ENCODE measurements around the gene BCL2L1. TPM values are rescaled to one million over a fixed set of nuclear protein-coding genes. Genes with fewer than 3 reads are reported as not detected.

Gene BCL2L1
- total and polyA plus RNA-seq, 7 donors, result 34.5 to 204 (median 58.1) TPM

DNA sequence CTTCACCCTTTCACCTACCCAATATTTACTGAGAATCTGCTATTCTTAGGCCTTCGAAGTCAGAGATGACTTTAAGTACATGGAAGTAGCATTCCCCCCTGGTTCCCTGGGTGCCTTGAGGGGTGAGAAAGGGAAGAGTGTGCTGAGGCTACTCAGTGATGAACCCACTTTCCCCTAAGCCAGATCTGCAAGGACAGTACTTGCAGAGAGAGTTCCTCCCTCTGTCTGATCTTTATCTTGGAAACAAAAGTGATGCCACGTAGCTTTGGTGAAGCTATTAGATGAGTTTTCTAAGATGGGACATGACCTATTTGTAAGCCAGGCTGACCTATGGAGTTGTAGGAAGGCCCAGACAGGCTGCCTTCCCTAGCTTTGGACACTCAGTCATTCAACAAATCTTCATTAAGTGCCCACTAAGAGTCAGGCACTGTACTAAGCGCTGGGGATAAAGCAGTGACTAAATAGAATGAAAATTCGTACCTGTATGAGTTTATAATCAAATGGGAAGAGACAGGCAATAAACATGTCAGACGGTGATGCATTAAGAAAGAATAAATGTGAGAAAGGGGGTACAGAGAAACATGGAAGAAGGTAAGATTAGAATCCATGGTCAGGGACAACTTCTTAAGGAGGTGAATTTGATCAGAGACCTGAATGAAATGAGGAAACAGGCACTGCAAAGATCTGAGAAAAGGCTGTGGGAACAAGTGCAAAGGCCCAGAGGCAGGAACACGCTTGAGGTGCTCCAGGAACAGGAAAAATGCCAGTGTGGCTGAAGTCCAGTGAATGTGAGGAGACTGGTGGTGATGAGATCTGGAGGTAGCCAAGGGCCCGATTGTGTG is 42.2 kb downstream of the BCL2L1 start:
- no peak for ATAC-seq
- H3K36me3 ChIP-seq (ENCODE audit: insufficient read depth in 1 of 2, low read depth in 1 of 2), result peaks cover 5 to 15% of the 10 kb centered on the region in 2 donors
- intact Hi-C loops (cut with DNase I), result no loop called here

DNA sequence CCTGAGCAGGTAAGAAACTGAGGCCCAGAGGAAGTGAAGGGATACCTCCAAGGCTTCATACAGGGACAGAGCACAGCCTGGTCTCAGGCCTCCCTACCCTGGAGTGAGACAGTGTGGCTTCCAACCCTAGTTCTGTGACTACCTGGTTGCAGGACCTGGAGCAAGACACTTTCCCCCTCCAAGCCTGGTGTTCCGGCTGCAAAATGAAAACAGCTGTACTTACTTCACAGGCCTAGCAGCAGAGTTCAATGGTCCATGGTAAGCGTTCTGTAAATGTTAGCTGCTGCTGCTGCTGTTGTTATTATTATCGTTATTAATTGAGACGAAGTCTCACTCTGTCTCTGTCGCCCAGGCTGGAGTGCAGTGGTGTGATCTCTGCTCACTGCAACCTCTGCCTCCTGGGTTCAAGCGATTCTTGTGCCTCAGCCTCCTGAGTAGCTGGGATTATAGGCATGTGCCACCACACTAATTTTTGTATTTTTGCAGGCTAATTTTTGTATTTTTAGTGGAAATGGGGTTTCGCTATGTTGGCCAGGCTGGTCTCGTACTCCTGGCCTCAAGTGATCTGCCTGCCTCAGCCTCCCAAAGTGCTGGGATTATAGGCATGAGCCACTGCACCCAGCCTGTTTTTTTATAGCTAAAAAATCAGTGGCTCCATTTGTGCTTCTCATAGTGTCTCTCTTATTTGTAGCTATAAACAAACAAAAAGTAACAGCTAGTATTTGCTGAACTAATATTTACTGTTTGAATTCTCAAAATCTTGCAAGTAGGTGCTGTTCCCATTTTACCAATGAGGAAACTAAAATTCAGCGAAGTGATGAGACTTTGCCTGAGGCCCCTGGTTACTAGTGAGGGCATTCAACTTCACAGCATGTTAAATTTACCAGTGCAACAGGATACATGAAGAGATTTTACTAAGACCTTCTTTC is 43.0 kb downstream of the BCL2L1 start:
- Histone ChIP-seq H3K27ac (no peak overlapping the region), H3K27me3 (ENCODE audit: insufficient read depth in 3 of 3, low read length in 2 of 3) (no peaks in the 10 kb centered on the region), H3K4me3 (no peak overlapping the region), H3K36me3 (ENCODE audit: insufficient read depth in 1 of 2, low read depth in 1 of 2) (peaks cover 5 to 15% of the 10 kb centered on the region in 2 donors), H3K4me1 (peaks cover 43% of the 10 kb centered on the region), H3K9me3 (no peaks in the 10 kb centered on the region)
- 91 to 93% (median 92%) methylated on average over 9 of the region's 9 CpGs for WGBS, 3 donors
- DNase-seq (no peak), ATAC-seq (no peak)
- intact Hi-C loops (cut with DNase I), result no loop called here
- TF ChIP-seq, protein P1, sequence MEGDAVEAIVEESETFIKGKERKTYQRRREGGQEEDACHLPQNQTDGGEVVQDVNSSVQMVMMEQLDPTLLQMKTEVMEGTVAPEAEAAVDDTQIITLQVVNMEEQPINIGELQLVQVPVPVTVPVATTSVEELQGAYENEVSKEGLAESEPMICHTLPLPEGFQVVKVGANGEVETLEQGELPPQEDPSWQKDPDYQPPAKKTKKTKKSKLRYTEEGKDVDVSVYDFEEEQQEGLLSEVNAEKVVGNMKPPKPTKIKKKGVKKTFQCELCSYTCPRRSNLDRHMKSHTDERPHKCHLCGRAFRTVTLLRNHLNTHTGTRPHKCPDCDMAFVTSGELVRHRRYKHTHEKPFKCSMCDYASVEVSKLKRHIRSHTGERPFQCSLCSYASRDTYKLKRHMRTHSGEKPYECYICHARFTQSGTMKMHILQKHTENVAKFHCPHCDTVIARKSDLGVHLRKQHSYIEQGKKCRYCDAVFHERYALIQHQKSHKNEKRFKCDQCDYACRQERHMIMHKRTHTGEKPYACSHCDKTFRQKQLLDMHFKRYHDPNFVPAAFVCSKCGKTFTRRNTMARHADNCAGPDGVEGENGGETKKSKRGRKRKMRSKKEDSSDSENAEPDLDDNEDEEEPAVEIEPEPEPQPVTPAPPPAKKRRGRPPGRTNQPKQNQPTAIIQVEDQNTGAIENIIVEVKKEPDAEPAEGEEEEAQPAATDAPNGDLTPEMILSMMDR (IDR thresholded peaks at IDR 0.05), result no peak

More for the DNA sequence above, 42.2 kb downstream of the BCL2L1 start:
- H3K27me3 ChIP-seq (ENCODE audit: insufficient read depth in 3 of 3, low read length in 2 of 3), result no peaks in the 10 kb centered on the region
- no peak for DNase-seq
- peaks cover 43% of the 10 kb centered on the region for H3K4me1 ChIP-seq
- no peak overlapping the region for H3K27ac ChIP-seq
- 78 to 86% (median 84%) methylated on average over 7 of the region's 7 CpGs for WGBS, 3 donors
- TF ChIP-seq, protein P1 (IDR thresholded peaks at IDR 0.05), result no peak
- H3K4me3 ChIP-seq, result no peak overlapping the region
- H3K9me3 ChIP-seq, result no peaks in the 10 kb centered on the region

DNA sequence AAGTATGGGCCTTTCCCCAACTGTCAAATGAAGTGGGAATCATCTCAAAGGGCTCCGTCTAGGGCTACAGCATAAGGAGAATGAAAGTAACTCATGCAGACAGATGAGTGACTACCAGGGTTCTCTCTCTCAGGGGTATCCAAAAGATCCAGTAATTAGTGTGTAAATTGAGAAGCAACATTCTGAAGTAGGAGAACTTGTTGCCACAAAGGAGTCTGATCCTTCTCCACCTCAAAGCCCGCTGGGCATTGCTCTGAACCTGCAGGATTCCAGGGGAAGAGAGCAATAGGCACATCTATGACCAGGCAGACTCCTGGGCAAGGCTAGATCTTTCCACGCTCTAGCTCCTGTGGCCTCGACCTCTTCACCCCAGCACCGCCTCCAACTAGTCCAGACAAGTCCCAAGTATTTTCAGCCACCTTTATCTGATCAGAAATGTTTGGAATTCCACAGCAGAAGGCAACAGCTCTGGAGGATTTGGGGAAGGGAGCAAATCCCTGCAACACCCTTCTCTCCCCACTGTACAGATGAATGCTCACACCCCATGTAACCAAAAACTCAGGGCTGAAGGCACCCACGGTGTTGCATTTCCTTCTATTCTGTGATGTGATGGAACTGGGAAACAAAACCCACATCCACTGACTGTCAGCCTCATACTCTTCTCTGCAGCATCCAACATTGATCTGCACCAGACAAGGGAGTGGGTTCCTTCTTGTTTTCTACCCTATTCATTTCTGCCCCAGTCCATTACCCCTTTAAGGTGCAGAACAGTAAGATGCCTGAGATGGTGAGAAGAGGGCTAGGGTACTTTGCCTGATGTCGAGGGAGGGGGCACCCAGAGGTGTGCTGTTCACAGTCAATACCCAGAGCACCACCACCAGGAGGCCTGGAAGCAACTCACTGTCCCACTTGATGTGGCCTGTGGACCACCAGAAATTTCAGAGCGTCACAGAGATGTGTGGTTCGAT is 44.0 kb downstream of the BCL2L1 start:
- Histone ChIP-seq H3K36me3 (ENCODE audit: insufficient read depth in 1 of 2, low read depth in 1 of 2) (peaks cover 9 to 15% of the 10 kb centered on the region in 2 donors), H3K4me1 (peaks cover 49% of the 10 kb centered on the region), H3K27ac (no peak overlapping the region), H3K4me3 (no peak overlapping the region), H3K9me3 (no peaks in the 10 kb centered on the region), H3K27me3 (ENCODE audit: insufficient read depth in 3 of 3, low read length in 2 of 3) (no peaks in the 10 kb centered on the region)
- intact Hi-C loops (cut with DNase I), result no loop called here
- DNase-seq, result no peak
- no peak for ATAC-seq
- TF ChIP-seq, protein P1 (IDR thresholded peaks at IDR 0.05), result no peak
- 80 to 82% (median 81%) methylated on average over 9 of the region's 9 CpGs for WGBS, 3 donors

DNA sequence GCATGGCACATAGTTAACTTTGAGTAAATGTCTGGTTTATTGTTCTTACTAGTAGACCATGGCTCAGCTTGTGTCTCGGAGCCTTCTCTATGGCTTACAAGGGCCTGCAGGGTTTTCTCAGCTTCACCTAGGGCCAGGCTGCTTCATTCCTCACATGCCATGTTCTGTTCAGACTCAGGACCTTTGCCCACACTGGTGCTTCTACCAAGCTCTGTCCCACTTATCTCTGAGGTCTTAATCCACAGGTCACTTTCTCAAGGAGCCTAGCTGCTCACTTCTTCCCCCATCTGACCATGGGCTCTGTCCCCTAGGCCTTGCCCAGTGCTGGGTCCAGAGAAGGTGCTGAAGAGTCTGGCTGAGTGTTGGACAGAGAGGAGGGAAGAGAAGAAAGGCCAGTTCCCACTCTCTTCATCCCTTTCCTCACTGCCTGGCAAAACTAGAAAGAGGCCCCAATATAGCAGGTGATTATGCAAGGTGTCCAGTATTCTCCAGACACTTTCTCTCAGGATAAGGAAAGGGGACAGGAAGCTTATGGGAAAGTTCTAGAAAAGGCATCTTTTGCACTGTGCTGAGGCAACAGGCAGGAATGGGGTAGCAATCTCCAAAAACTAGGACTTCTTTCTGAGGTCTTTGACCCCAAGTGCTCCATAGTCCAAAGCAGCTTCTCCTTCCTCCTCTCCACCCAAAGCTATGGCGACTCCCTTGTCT is 45.0 kb downstream of the BCL2L1 start:
- no peak for DNase-seq
- Histone ChIP-seq H3K27ac (no peak overlapping the region), H3K4me3 (no peak overlapping the region), H3K27me3 (ENCODE audit: insufficient read depth in 3 of 3, low read length in 2 of 3) (no peaks in the 10 kb centered on the region), H3K4me1 (peaks cover 58% of the 10 kb centered on the region), H3K9me3 (no peaks in the 10 kb centered on the region), H3K36me3 (ENCODE audit: insufficient read depth in 1 of 2, low read depth in 1 of 2) (peaks cover 9 to 15% of the 10 kb centered on the region in 2 donors)
- ATAC-seq, result no peak
- TF ChIP-seq, protein P1 (IDR thresholded peaks at IDR 0.05), result no peak
- intact Hi-C loops (cut with DNase I), result no loop called here
- 92 to 95% (median 94%) methylated on average over 2 of the region's 2 CpGs for WGBS, 3 donors

Data from psoas muscle (tissue), 8 donors.